ENCODE results near the gene GRHPR.
A peak's percentile ranks its signal among the peaks of the same experiment; 100 is the strongest.

DNA sequence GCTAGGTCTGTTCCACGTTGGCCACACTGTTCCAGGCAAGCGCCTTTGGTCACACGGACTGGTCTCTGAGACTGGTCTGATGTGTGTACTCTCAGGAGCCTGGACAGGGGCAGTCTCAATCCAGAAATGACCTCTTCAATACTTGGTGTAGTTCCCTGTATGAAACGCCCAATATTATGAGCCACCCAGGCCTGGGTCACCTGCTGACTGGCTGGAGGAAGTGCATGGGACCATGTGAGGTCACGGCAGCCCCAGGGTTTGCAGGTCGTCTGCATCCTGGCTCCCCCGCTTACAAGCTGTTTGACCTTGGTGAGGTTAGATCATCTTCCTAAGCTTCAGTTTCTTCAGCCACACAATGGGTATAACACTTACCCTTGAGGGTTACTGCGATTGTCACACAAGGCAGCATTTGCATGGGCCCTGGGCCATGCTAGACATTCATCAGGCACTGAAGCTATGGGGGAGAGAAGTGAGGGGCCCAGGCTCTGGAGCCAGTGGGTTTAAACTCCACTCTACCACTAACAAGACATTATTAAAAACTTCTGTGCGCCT is 5.2 kb upstream of the GRHPR start:
- TF ChIP-seq ZNF274 (IDR thresholded peaks at IDR 0.05; ENCODE audit: insufficient read depth, insufficient read length) = no peak
- TF ChIP-seq, protein P1, sequence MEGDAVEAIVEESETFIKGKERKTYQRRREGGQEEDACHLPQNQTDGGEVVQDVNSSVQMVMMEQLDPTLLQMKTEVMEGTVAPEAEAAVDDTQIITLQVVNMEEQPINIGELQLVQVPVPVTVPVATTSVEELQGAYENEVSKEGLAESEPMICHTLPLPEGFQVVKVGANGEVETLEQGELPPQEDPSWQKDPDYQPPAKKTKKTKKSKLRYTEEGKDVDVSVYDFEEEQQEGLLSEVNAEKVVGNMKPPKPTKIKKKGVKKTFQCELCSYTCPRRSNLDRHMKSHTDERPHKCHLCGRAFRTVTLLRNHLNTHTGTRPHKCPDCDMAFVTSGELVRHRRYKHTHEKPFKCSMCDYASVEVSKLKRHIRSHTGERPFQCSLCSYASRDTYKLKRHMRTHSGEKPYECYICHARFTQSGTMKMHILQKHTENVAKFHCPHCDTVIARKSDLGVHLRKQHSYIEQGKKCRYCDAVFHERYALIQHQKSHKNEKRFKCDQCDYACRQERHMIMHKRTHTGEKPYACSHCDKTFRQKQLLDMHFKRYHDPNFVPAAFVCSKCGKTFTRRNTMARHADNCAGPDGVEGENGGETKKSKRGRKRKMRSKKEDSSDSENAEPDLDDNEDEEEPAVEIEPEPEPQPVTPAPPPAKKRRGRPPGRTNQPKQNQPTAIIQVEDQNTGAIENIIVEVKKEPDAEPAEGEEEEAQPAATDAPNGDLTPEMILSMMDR (IDR thresholded peaks at IDR 0.05 in 2 of 3, conservative IDR thresholded peaks at IDR 0.05 in 1 of 3; ENCODE audit: control insufficient read depth in 2 of 3, extremely low read depth in 1 of 3, insufficient read depth in 1 of 3, low read depth in 3 of 3, low read length in 3 of 3) = 0 out of 6 replicates have a peak, but pooled peaks of 1 of the 3 experiments have one; percentile 8
- TF ChIP-seq HDAC6 (IDR thresholded peaks at IDR 0.05; ENCODE audit: unreplicated experiment) = no peak
- TF ChIP-seq SMC3 (IDR thresholded peaks at IDR 0.05; ENCODE audit: borderline replicate concordance, low read length) = no peak
- TF ChIP-seq EGR1 (IDR thresholded peaks at IDR 0.05; ENCODE audit: borderline replicate concordance in 1 of 2, low read depth in 2 of 2, low read length in 2 of 2) = no peak
- TF ChIP-seq FOS (IDR thresholded peaks at IDR 0.05; ENCODE audit: borderline replicate concordance, extremely low read depth, insufficient read length) = no peak
- no peak for TF ChIP-seq EZH2 (IDR thresholded peaks at IDR 0.05; ENCODE audit: borderline replicate concordance, control insufficient read depth, low read depth, low read length)
- no peak for TF ChIP-seq TCF12 (IDR thresholded peaks at IDR 0.05; ENCODE audit: low read depth, low read length)
- no peak for TF ChIP-seq POLR2A (IDR thresholded peaks at IDR 0.05; ENCODE audit: low read depth, low read length)
- no peak for TF ChIP-seq ATF2 (IDR thresholded peaks at IDR 0.05; ENCODE audit: low read length)
- no peak for TF ChIP-seq ZSCAN29 (IDR thresholded peaks at IDR 0.05)
- TF ChIP-seq, protein P2, sequence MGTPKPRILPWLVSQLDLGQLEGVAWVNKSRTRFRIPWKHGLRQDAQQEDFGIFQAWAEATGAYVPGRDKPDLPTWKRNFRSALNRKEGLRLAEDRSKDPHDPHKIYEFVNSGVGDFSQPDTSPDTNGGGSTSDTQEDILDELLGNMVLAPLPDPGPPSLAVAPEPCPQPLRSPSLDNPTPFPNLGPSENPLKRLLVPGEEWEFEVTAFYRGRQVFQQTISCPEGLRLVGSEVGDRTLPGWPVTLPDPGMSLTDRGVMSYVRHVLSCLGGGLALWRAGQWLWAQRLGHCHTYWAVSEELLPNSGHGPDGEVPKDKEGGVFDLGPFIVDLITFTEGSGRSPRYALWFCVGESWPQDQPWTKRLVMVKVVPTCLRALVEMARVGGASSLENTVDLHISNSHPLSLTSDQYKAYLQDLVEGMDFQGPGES (IDR thresholded peaks at IDR 0.05) = no peak
- no peak for TF ChIP-seq SIX5 (IDR thresholded peaks at IDR 0.05; ENCODE audit: low read depth, low read length, severe bottlenecking)
- TF ChIP-seq MXI1 (IDR thresholded peaks at IDR 0.05; ENCODE audit: low read depth, low read length) = no peak

Measured in GM12878 (cell line).